ENCODE results near the gene CHRNA3. TPM values are rescaled to one million over a fixed set of nuclear protein-coding genes. Genes with fewer than 3 reads are reported as not detected.

Gene CHRNA3
- total RNA-seq, 1 experiment from 2014 or later = not detected

GRCh38 chr15:78638658-78639314 lies 18.0 kb upstream of the CHRNA3 start:
- DNase-seq (ENCODE audit: low read depth) = peak; percentile 19
- in situ Hi-C loops (cut with HindIII; ENCODE audit: low pct_unique_long_range_greater_than_20kb, low sequenced_read_pairs) = no loop called here

GRCh38 chr15:78637776-78638435 lies 17.1 kb upstream of the CHRNA3 start:
- in situ Hi-C loops (cut with HindIII; ENCODE audit: low pct_unique_long_range_greater_than_20kb, low sequenced_read_pairs) = no loop called here
- no peak for DNase-seq (ENCODE audit: low read depth)

- in situ Hi-C loops (cut with HindIII; ENCODE audit: low pct_unique_long_range_greater_than_20kb, low sequenced_read_pairs) = no loop called here
- DNase-seq (ENCODE audit: low read depth) = no peak
Observed at GRCh38 chr15:78636378-78636859, 15.6 kb upstream of the CHRNA3 start.

GRCh38 chr15:78635346-78635745 lies 14.6 kb upstream of the CHRNA3 start:
- no peak for DNase-seq (ENCODE audit: low read depth)
- in situ Hi-C loops (cut with HindIII; ENCODE audit: low pct_unique_long_range_greater_than_20kb, low sequenced_read_pairs) = no loop called here

- in situ Hi-C loops (cut with HindIII; ENCODE audit: low pct_unique_long_range_greater_than_20kb, low sequenced_read_pairs) = no loop called here
- DNase-seq (ENCODE audit: low read depth) = no peak
Observed at GRCh38 chr15:78634210-78635145, 13.7 kb upstream of the CHRNA3 start.

GRCh38 chr15:78633348-78633747 lies 12.6 kb upstream of the CHRNA3 start:
- in situ Hi-C loops (cut with HindIII; ENCODE audit: low pct_unique_long_range_greater_than_20kb, low sequenced_read_pairs) = no loop called here
- DNase-seq (ENCODE audit: low read depth) = no peak

GRCh38 chr15:78630886-78631633 lies 10.3 kb upstream of the CHRNA3 start:
- in situ Hi-C loops (cut with HindIII; ENCODE audit: low pct_unique_long_range_greater_than_20kb, low sequenced_read_pairs) = no loop called here
- DNase-seq (ENCODE audit: low read depth) = no peak

GRCh38 chr15:78629716-78630065 lies 8.9 kb upstream of the CHRNA3 start:
- no peak for DNase-seq (ENCODE audit: low read depth)
- in situ Hi-C loops (cut with HindIII; ENCODE audit: low pct_unique_long_range_greater_than_20kb, low sequenced_read_pairs) = no loop called here

GRCh38 chr15:78629031-78629715 lies 8.4 kb upstream of the CHRNA3 start:
- no peak for DNase-seq (ENCODE audit: low read depth)
- in situ Hi-C loops (cut with HindIII; ENCODE audit: low pct_unique_long_range_greater_than_20kb, low sequenced_read_pairs) = no loop called here

GRCh38 chr15:78628227-78628626 lies 7.4 kb upstream of the CHRNA3 start:
- no peak for DNase-seq (ENCODE audit: low read depth)
- in situ Hi-C loops (cut with HindIII; ENCODE audit: low pct_unique_long_range_greater_than_20kb, low sequenced_read_pairs) = no loop called here

GRCh38 chr15:78627348-78627747 lies 6.6 kb upstream of the CHRNA3 start:
- DNase-seq (ENCODE audit: low read depth) = no peak
- in situ Hi-C loops (cut with HindIII; ENCODE audit: low pct_unique_long_range_greater_than_20kb, low sequenced_read_pairs) = no loop called here

GRCh38 chr15:78626381-78626995 lies 5.7 kb upstream of the CHRNA3 start:
- DNase-seq (ENCODE audit: low read depth) = no peak
- in situ Hi-C loops (cut with HindIII; ENCODE audit: low pct_unique_long_range_greater_than_20kb, low sequenced_read_pairs) = no loop called here

GRCh38 chr15:78625606-78626280 lies 4.9 kb upstream of the CHRNA3 start:
- no peak for DNase-seq (ENCODE audit: low read depth)
- in situ Hi-C loops (cut with HindIII; ENCODE audit: low pct_unique_long_range_greater_than_20kb, low sequenced_read_pairs) = no loop called here

GRCh38 chr15:78624651-78625590 lies 4.1 kb upstream of the CHRNA3 start:
- in situ Hi-C loops (cut with HindIII; ENCODE audit: low pct_unique_long_range_greater_than_20kb, low sequenced_read_pairs) = no loop called here
- DNase-seq (ENCODE audit: low read depth) = no peak

- in situ Hi-C loops (cut with HindIII; ENCODE audit: low pct_unique_long_range_greater_than_20kb, low sequenced_read_pairs) = no loop called here
- no peak for DNase-seq (ENCODE audit: low read depth)
Observed at GRCh38 chr15:78623786-78624497, 3.1 kb upstream of the CHRNA3 start.

Measured in Caki2 (cell line).